A549 (cell line): ENCODE results near the gene DPF1.

Experiments used
- RCOR1 ChIP-seq: fragments of 150-350 bp; IDR thresholded peaks from 2 replicates; pipeline ENCODE4 v1.6.1; 2014; ENCODE audit warnings: antibody characterized with exemption, low read length, low read depth
- USF2 ChIP-seq: fragments of 450-650 bp; IDR thresholded peaks from 2 replicates; pipeline ENCODE4 v1.6.1; 2014; ENCODE audit warnings: antibody characterized with exemption

GRCh38 chr19:38203197-38203596, 20.8 kb downstream of the DPF1 start:
- TF ChIP-seq USF2 (no peak), RCOR1 (no peak)
